Immature natural killer cell (primary cell): ENCODE data around the gene PRR5. TPM values are rescaled to one million over a fixed set of nuclear protein-coding genes. Genes with fewer than 3 reads are reported as not detected.

Experiments used
- DNase-seq, 3 donors: peaks; one replicate each; pipeline ENCODE4 v3.0.0; 2022; ENCODE audit warnings: mixed read lengths in 1 of 3
- H3K27ac Mint-ChIP-seq, 6 donors: one replicate each; pipeline ENCODE4 v1.8.0; 2020; ENCODE audit warnings: mixed read lengths in 6 of 6, mild to moderate bottlenecking in 5 of 6, inconsistent platforms in 4 of 6, moderate library complexity in 3 of 6
- H3K27me3 Mint-ChIP-seq, 3 donors: one replicate each; pipeline ENCODE4 v1.8.0; 2020 to 2021; ENCODE audit warnings: low read depth in 3 of 3, mild to moderate bottlenecking in 3 of 3, mixed read lengths in 3 of 3, moderate library complexity in 3 of 3, inconsistent platforms in 1 of 3
- H3K36me3 Mint-ChIP-seq, 3 donors: one replicate each; pipeline ENCODE4 v1.8.0; 2020; ENCODE audit warnings: mixed read lengths in 3 of 3, inconsistent platforms in 2 of 3, mild to moderate bottlenecking in 2 of 3
- H3K4me1 Mint-ChIP-seq, 2 donors: one replicate each; pipeline ENCODE4 v1.8.0; 2020; ENCODE audit warnings: inconsistent platforms in 2 of 2, mild to moderate bottlenecking in 2 of 2, mixed read lengths in 2 of 2, moderate library complexity in 1 of 2
- H3K4me3 Mint-ChIP-seq, 5 donors: one replicate each; pipeline ENCODE4 v1.8.0; 2020; ENCODE audit warnings: mild to moderate bottlenecking in 5 of 5, mixed read lengths in 5 of 5, inconsistent platforms in 3 of 5, moderate library complexity in 3 of 5
- H3K9me3 Mint-ChIP-seq, 6 donors: one replicate each; pipeline ENCODE4 v1.8.0; 2020; ENCODE audit warnings: mild to moderate bottlenecking in 6 of 6, mixed read lengths in 6 of 6, inconsistent platforms in 4 of 6, moderate library complexity in 3 of 6
- polyA plus RNA-seq, 3 donors: library from polyadenylated mRNA; unstranded; fragments of 300-500 nt; fragmentation: Illumina TruSeq; gene quantifications; one replicate each; pipeline ENCODE4 v1.2.3, GENCODE V29; 2021

Gene PRR5
- polyA plus RNA-seq, 3 donors from 2014 or later, result 102 to 168 (median 112) TPM

GRCh38 chr22:44780876-44781449, 79.0 kb downstream of the PRR5 start:
- no peaks in the 10 kb centered on the region for H3K9me3 Mint-ChIP-seq
- no peak overlapping the region for H3K27ac Mint-ChIP-seq
- no peak overlapping the region for H3K4me3 Mint-ChIP-seq

GRCh38 chr22:44782363-44782963, 80.5 kb downstream of the PRR5 start:
- Mint-ChIP-seq H3K27me3 (peaks cover 2 to 7% (median 2%) of the 10 kb centered on the region in 3 donors), H3K27ac (no peak overlapping the region), H3K36me3 (peaks cover 0 to 4% (median 0%) of the 10 kb centered on the region in 3 donors), H3K4me1 (no peaks in the 10 kb centered on the region), H3K9me3 (no peaks in the 10 kb centered on the region), H3K4me3 (no peak overlapping the region)
- DNase-seq, result no peak

More at GRCh38 chr22:44780876-44781449, 79.0 kb downstream of the PRR5 start:
- Mint-ChIP-seq H3K27me3 (peaks cover 2 to 5% (median 2%) of the 10 kb centered on the region in 3 donors), H3K36me3 (peaks cover 0 to 4% (median 0%) of the 10 kb centered on the region in 3 donors), H3K4me1 (no peaks in the 10 kb centered on the region)
- no peak for DNase-seq

- H3K27ac Mint-ChIP-seq, result no peak overlapping the region
- H3K27me3 Mint-ChIP-seq, result peaks cover 2 to 7% (median 2%) of the 10 kb centered on the region in 3 donors
- peaks cover 0 to 4% (median 0%) of the 10 kb centered on the region in 3 donors for H3K36me3 Mint-ChIP-seq
- H3K9me3 Mint-ChIP-seq, result no peaks in the 10 kb centered on the region
- no peaks in the 10 kb centered on the region for H3K4me1 Mint-ChIP-seq
- no peak for DNase-seq
- H3K4me3 Mint-ChIP-seq, result no peak overlapping the region
These were observed 81.1 kb downstream of the PRR5 start for GRCh38 chr22:44783091-44783490.

GRCh38 chr22:44783581-44783980, 81.6 kb downstream of the PRR5 start:
- Mint-ChIP-seq H3K9me3 (no peaks in the 10 kb centered on the region), H3K27me3 (peaks cover 2 to 7% (median 3%) of the 10 kb centered on the region in 3 donors), H3K27ac (no peak overlapping the region), H3K4me3 (no peak overlapping the region), H3K36me3 (peaks cover 0 to 3% (median 0%) of the 10 kb centered on the region in 3 donors), H3K4me1 (no peaks in the 10 kb centered on the region)
- no peak for DNase-seq

- Mint-ChIP-seq H3K4me3 (no peak overlapping the region), H3K9me3 (no peaks in the 10 kb centered on the region), H3K4me1 (no peaks in the 10 kb centered on the region), H3K36me3 (peaks cover 0 to 5% (median 3%) of the 10 kb centered on the region in 3 donors), H3K27me3 (peaks cover 2 to 9% (median 2%) of the 10 kb centered on the region in 3 donors), H3K27ac (no peak overlapping the region)
- no peak for DNase-seq
These were observed 84.1 kb downstream of the PRR5 start for GRCh38 chr22:44786136-44786535.

GRCh38 chr22:44786610-44787009, 84.6 kb downstream of the PRR5 start:
- no peak overlapping the region for H3K4me3 Mint-ChIP-seq
- H3K4me1 Mint-ChIP-seq, result no peaks in the 10 kb centered on the region
- no peak for DNase-seq
- H3K9me3 Mint-ChIP-seq, result no peaks in the 10 kb centered on the region
- H3K36me3 Mint-ChIP-seq, result peaks cover 0 to 5% (median 3%) of the 10 kb centered on the region in 3 donors
- H3K27ac Mint-ChIP-seq, result no peak overlapping the region
- H3K27me3 Mint-ChIP-seq, result peaks cover 2 to 9% (median 2%) of the 10 kb centered on the region in 3 donors

Other genes with a start within 250 kb of the PRR5 start
- gene RTL6, start 204.0 kb upstream of the PRR5 start, polyA plus RNA-seq, result 10 to 100 TPM in 1 of 3 donors, 1 to 10 TPM in 2; 6.6 to 18.8 (median 9.4) TPM
- 1 to 10 TPM in 1 of 3 donors, under 1 TPM in 1, not detected in 1; 0.60 to 2.0 TPM for gene ARHGAP8, start 50.4 kb downstream of the PRR5 start, polyA plus RNA-seq